K562 (cell line): ENCODE results near the gene FAM167B. TPM values are rescaled to one million over a fixed set of nuclear protein-coding genes. Genes with fewer than 3 reads are reported as not detected.

Experiments used
- FOXP1 ChIP-seq: sonication (generic); formaldehyde crosslinking; IDR thresholded peaks from 2 replicates; pipeline ENCODE4 v1.8.0; 2022; ENCODE audit warnings: mild to moderate bottlenecking, missing genetic modification reagents
- IRF2 ChIP-seq: sonication (generic); formaldehyde crosslinking; IDR thresholded peaks from 2 replicates; pipeline ENCODE4 v1.8.1; 2022; ENCODE audit warnings: mild to moderate bottlenecking, missing genetic modification reagents
- MTA3 ChIP-seq: fragments of 450-650 bp; formaldehyde crosslinking; IDR thresholded peaks from 2 replicates; pipeline ENCODE4 v1.6.1; 2017; ENCODE audit warnings: mild to moderate bottlenecking, borderline replicate concordance
- SMARCA4 ChIP-seq: fragments of 450-650 bp; IDR thresholded peaks from 2 replicates; pipeline ENCODE4 v1.6.1; 2016
- THAP12 ChIP-seq: fragments of 250-450 bp; sonication (Bioruptor Pico); IDR thresholded peaks from 2 replicates; pipeline ENCODE4 v1.9.0; 2021; ENCODE audit warnings: mild to moderate bottlenecking, inconsistent platforms
- ZBTB33 ChIP-seq: sonication (generic); formaldehyde crosslinking; IDR thresholded peaks from 2 replicates; pipeline ENCODE4 v1.8.1; 2023; ENCODE audit warnings: mild to moderate bottlenecking, missing genetic modification reagents
- polyA plus RNA-seq, 8 experiments: library from polyadenylated mRNA; depleted of rRNA in 4 of 8; stranded (reverse) in 5 of 8; unstranded in 3 of 8; fragments of >200 nt; fragmentation: Nextera tagmentation in 2 of 8; fragmentation: Illumina TruSeq in 1 of 8; extraction: Ambion mirVana in 2 of 8; extraction: Trizol in 1 of 8; gene quantifications; 2 replicates each; pipeline versions ENCODE4 v1.2.1 to v1.2.3, GENCODE V29; 2011 to 2014; ENCODE audit warnings: inconsistent platforms in 1 of 8, missing spikeins in 1 of 8
- total RNA-seq, 7 experiments: library from RNA; depleted of rRNA in 6 of 7; stranded (reverse); fragments of >200 nt in 6 of 7; fragmentation: Illumina TruSeq in 2 of 7; extraction: Trizol in 2 of 7; gene quantifications; 2 replicates each; pipeline versions ENCODE4 v1.2.1 to v1.2.3, GENCODE V29; 2011 to 2021; ENCODE audit warnings: low replicate concordance in 1 of 7

Gene FAM167B
- total and polyA plus RNA-seq, 9 of the 15 experiments (the other 6 are each of a cell fraction or from before 2014, with no cell fraction given): not detected

- TF ChIP-seq IRF2 (0 out of 2 replicates have a peak, but pooled peaks have one; percentile 64), ZBTB33 (peak; percentile 24; the same call in 1 of the 2 replicates), SMARCA4 (no peak), FOXP1 (CRISPR knock-in tag) (no peak), THAP12 (CRISPR knock-in tag) (peak; percentile 46; the same call in 1 of the 2 replicates), MTA3 (no peak)
Measured at GRCh38 chr1:32204943-32205361, 42.1 kb upstream of the FAM167B start (continued).
